Measurements from ENCODE around the gene PBRM1.

The PBRM1 gene

GRCh38 chr3:52724511-52724910, 38.8 kb upstream of the PBRM1 start:
- no peaks in the 10 kb centered on the region for H3K36me3 ChIP-seq (replicated peaks; ENCODE audit: insufficient read depth, low read length)
- no peak overlapping the region for H3K4me3 ChIP-seq (ENCODE audit: low read length)
- H3F3A ChIP-seq (ENCODE audit: insufficient read depth, low read length) = peaks cover 28% of the 10 kb centered on the region
- H3K79me2 ChIP-seq (ENCODE audit: low read length) = 0 out of 2 replicates have a peak, but pooled peaks cover 6% of the 10 kb centered on the region
- H3K9me3 ChIP-seq (replicated peaks; ENCODE audit: insufficient read depth, low read length) = no peaks in the 10 kb centered on the region
- H4K20me1 ChIP-seq (ENCODE audit: insufficient read depth, low read length) = no peaks in the 10 kb centered on the region
- H3K9me2 ChIP-seq (replicated peaks; ENCODE audit: insufficient read depth, low read length) = no peaks in the 10 kb centered on the region
- H2AFZ ChIP-seq (ENCODE audit: low read length) = no peak overlapping the region
- no peak overlapping the region for H3K4me2 ChIP-seq (ENCODE audit: low read depth, low read length)
- no peaks in the 10 kb centered on the region for H3K27me3 ChIP-seq (replicated peaks; ENCODE audit: insufficient read depth, low read length)
- TF ChIP-seq EZH2 (optimal IDR thresholded peaks at IDR 0.05; ENCODE audit: low read depth, low read length) = no peak
- H3K4me1 ChIP-seq (ENCODE audit: low read length) = peaks cover 31% of the 10 kb centered on the region
- no peak for DNase-seq
- no peak overlapping the region for H3K27ac ChIP-seq (ENCODE audit: low read length)
- H3K9ac ChIP-seq (ENCODE audit: low read length) = no peak overlapping the region

- no peak for DNase-seq
- H3K27me3 ChIP-seq (replicated peaks; ENCODE audit: insufficient read depth, low read length) = no peaks in the 10 kb centered on the region
- H3F3A ChIP-seq (ENCODE audit: insufficient read depth, low read length) = peaks cover 29% of the 10 kb centered on the region
- no peak overlapping the region for H3K9ac ChIP-seq (ENCODE audit: low read length)
- no peaks in the 10 kb centered on the region for H4K20me1 ChIP-seq (ENCODE audit: insufficient read depth, low read length)
- no peak overlapping the region for H2AFZ ChIP-seq (ENCODE audit: low read length)
- H3K4me3 ChIP-seq (ENCODE audit: low read length) = no peak overlapping the region
- H3K4me2 ChIP-seq (ENCODE audit: low read depth, low read length) = no peak overlapping the region
- H3K36me3 ChIP-seq (replicated peaks; ENCODE audit: insufficient read depth, low read length) = no peaks in the 10 kb centered on the region
- H3K27ac ChIP-seq (ENCODE audit: low read length) = no peak overlapping the region
- 0 out of 2 replicates have a peak, but pooled peaks cover 6% of the 10 kb centered on the region for H3K79me2 ChIP-seq (ENCODE audit: low read length)
- no peaks in the 10 kb centered on the region for H3K9me2 ChIP-seq (replicated peaks; ENCODE audit: insufficient read depth, low read length)
- H3K4me1 ChIP-seq (ENCODE audit: low read length) = peaks cover 33% of the 10 kb centered on the region
- no peak for TF ChIP-seq CTCF (IDR thresholded peaks at IDR 0.05; ENCODE audit: low read length)
- TF ChIP-seq EZH2phosphoT487 (IDR thresholded peaks at IDR 0.05; ENCODE audit: low read length) = no peak
- no peak for TF ChIP-seq EZH2 (optimal IDR thresholded peaks at IDR 0.05; ENCODE audit: low read depth, low read length)
- H3K9me3 ChIP-seq (replicated peaks; ENCODE audit: insufficient read depth, low read length) = no peaks in the 10 kb centered on the region
Measured at GRCh38 chr3:52723935-52724334, 38.2 kb upstream of the PBRM1 start.

- Histone ChIP-seq H3K9me2 (replicated peaks; ENCODE audit: insufficient read depth, low read length) (no peaks in the 10 kb centered on the region), H3K36me3 (replicated peaks; ENCODE audit: insufficient read depth, low read length) (no peaks in the 10 kb centered on the region), H3K4me1 (ENCODE audit: low read length) (peaks cover 33% of the 10 kb centered on the region), H3K9ac (ENCODE audit: low read length) (no peak overlapping the region), H3K27ac (ENCODE audit: low read length) (peak overlapping the region; percentile 76; the same call in 1 of the 2 replicates), H3K9me3 (replicated peaks; ENCODE audit: insufficient read depth, low read length) (no peaks in the 10 kb centered on the region), H4K20me1 (ENCODE audit: insufficient read depth, low read length) (no peaks in the 10 kb centered on the region), H3K27me3 (replicated peaks; ENCODE audit: insufficient read depth, low read length) (no peaks in the 10 kb centered on the region), H3K4me2 (ENCODE audit: low read depth, low read length) (no peak overlapping the region), H3K4me3 (ENCODE audit: low read length) (no peak overlapping the region), H3F3A (ENCODE audit: insufficient read depth, low read length) (peaks cover 29% of the 10 kb centered on the region), H2AFZ (ENCODE audit: low read length) (no peak overlapping the region), H3K79me2 (ENCODE audit: low read length) (0 out of 2 replicates have a peak, but pooled peaks cover 6% of the 10 kb centered on the region)
- DNase-seq = no peak
- TF ChIP-seq EZH2phosphoT487 (IDR thresholded peaks at IDR 0.05; ENCODE audit: low read length) (no peak), CTCF (IDR thresholded peaks at IDR 0.05; ENCODE audit: low read length) (no peak), EZH2 (optimal IDR thresholded peaks at IDR 0.05; ENCODE audit: low read depth, low read length) (no peak)
Measured at GRCh38 chr3:52722491-52722890, 36.8 kb upstream of the PBRM1 start.

GRCh38 chr3:52721730-52722008, 36.0 kb upstream of the PBRM1 start:
- no peak overlapping the region for H3K4me3 ChIP-seq (ENCODE audit: low read length)

More at GRCh38 chr3:52721730-52722008, 36.0 kb upstream of the PBRM1 start:
- peaks cover 33% of the 10 kb centered on the region for H3K4me1 ChIP-seq (ENCODE audit: low read length)
- peaks cover 29% of the 10 kb centered on the region for H3F3A ChIP-seq (ENCODE audit: insufficient read depth, low read length)
- peak overlapping the region; percentile 76; the same call in 1 of the 2 replicates for H3K27ac ChIP-seq (ENCODE audit: low read length)
- no peak for DNase-seq
- peak overlapping the region; percentile 86; the same call in 1 of the 2 replicates for H3K4me2 ChIP-seq (ENCODE audit: low read depth, low read length)
- TF ChIP-seq EZH2phosphoT487 (IDR thresholded peaks at IDR 0.05; ENCODE audit: low read length) (no peak), CTCF (IDR thresholded peaks at IDR 0.05; ENCODE audit: low read length) (no peak)
- H3K9me2 ChIP-seq (replicated peaks; ENCODE audit: insufficient read depth, low read length) = no peaks in the 10 kb centered on the region
- no peaks in the 10 kb centered on the region for H3K9me3 ChIP-seq (replicated peaks; ENCODE audit: insufficient read depth, low read length)
- no peak overlapping the region for H2AFZ ChIP-seq (ENCODE audit: low read length)
- H3K27me3 ChIP-seq (replicated peaks; ENCODE audit: insufficient read depth, low read length) = no peaks in the 10 kb centered on the region
- 0 out of 2 replicates have a peak, but pooled peaks cover 6% of the 10 kb centered on the region for H3K79me2 ChIP-seq (ENCODE audit: low read length)
- H3K36me3 ChIP-seq (replicated peaks; ENCODE audit: insufficient read depth, low read length) = no peaks in the 10 kb centered on the region
- no peak overlapping the region for H3K9ac ChIP-seq (ENCODE audit: low read length)
- H4K20me1 ChIP-seq (ENCODE audit: insufficient read depth, low read length) = no peaks in the 10 kb centered on the region
